Measurements from ENCODE around the gene SPTLC2. TPM values are rescaled to one million over a fixed set of nuclear protein-coding genes. Genes with fewer than 3 reads are reported as not detected.
A peak's percentile ranks its signal among the peaks of the same experiment; 100 is the strongest.

The SPTLC2 gene
- total RNA-seq, 1 experiment from 2014 or later = 10.9 TPM

- DNase-seq = no peak
- Histone ChIP-seq H3K9me3 (no peaks in the 10 kb centered on the region), H3K36me3 (no peaks in the 10 kb centered on the region), H3K4me3 (no peak overlapping the region), H3K27me3 (no peaks in the 10 kb centered on the region)
Measured at GRCh38 chr14:77507762-77508161, 108.7 kb downstream of the SPTLC2 start.

- no peak overlapping the region for H3K4me3 ChIP-seq
- no peaks in the 10 kb centered on the region; the same call in 1 of the 2 replicates for H3K27me3 ChIP-seq
- H3K36me3 ChIP-seq = no peaks in the 10 kb centered on the region
- DNase-seq = no peak
- no peaks in the 10 kb centered on the region for H3K9me3 ChIP-seq
Measured at GRCh38 chr14:77505031-77505430, 111.4 kb downstream of the SPTLC2 start.

- no peak for DNase-seq
- Histone ChIP-seq H3K27me3 (peaks cover 5% of the 10 kb centered on the region; the same call in 1 of the 2 replicates), H3K4me3 (no peak overlapping the region), H3K36me3 (no peaks in the 10 kb centered on the region), H3K9me3 (no peaks in the 10 kb centered on the region)
Measured at GRCh38 chr14:77503138-77503537, 113.3 kb downstream of the SPTLC2 start.

GRCh38 chr14:77502109-77502782 lies 114.2 kb downstream of the SPTLC2 start:
- H3K9me3 ChIP-seq = no peaks in the 10 kb centered on the region
- H3K36me3 ChIP-seq = no peaks in the 10 kb centered on the region
- H3K4me3 ChIP-seq = no peak overlapping the region
- no peak for DNase-seq
- peaks cover 5% of the 10 kb centered on the region; the same call in 1 of the 2 replicates for H3K27me3 ChIP-seq

GRCh38 chr14:77498984-77499527 lies 117.4 kb downstream of the SPTLC2 start:
- Histone ChIP-seq H3K36me3 (no peaks in the 10 kb centered on the region), H3K9me3 (no peaks in the 10 kb centered on the region), H3K4me3 (peak overlapping the region; percentile 14; the same call in 1 of the 2 replicates), H3K27me3 (peaks cover 5% of the 10 kb centered on the region; the same call in 1 of the 2 replicates)
- no peak for DNase-seq

- Histone ChIP-seq H3K27me3 (peaks cover 5% of the 10 kb centered on the region; the same call in 1 of the 2 replicates), H3K36me3 (no peaks in the 10 kb centered on the region), H3K9me3 (no peaks in the 10 kb centered on the region), H3K4me3 (peak within 1 kb of the TSS; percentile 35)
- DNase-seq = peak; percentile 25
Measured at GRCh38 chr14:77498120-77498979, 118.1 kb downstream of the SPTLC2 start, which contains the start of gene ISM2. Gene ISM2 (minus strand): TSS chr14:77498816. CDS start chr14:77498793, 23 bp downstream.

- Histone ChIP-seq H3K4me3 (no peak overlapping the region), H3K27me3 (peaks cover 5% of the 10 kb centered on the region; the same call in 1 of the 2 replicates), H3K9me3 (no peaks in the 10 kb centered on the region), H3K36me3 (no peaks in the 10 kb centered on the region)
- no peak for DNase-seq
Measured at GRCh38 chr14:77495334-77495733, 121.1 kb downstream of the SPTLC2 start.

- no peak overlapping the region for H3K4me3 ChIP-seq
- H3K36me3 ChIP-seq = no peaks in the 10 kb centered on the region
- no peaks in the 10 kb centered on the region for H3K9me3 ChIP-seq
- H3K27me3 ChIP-seq = no peaks in the 10 kb centered on the region
- DNase-seq = no peak
Measured at GRCh38 chr14:77491056-77491455, 125.4 kb downstream of the SPTLC2 start.

GRCh38 chr14:77490347-77490986 lies 126.0 kb downstream of the SPTLC2 start:
- DNase-seq = no peak
- H3K4me3 ChIP-seq = no peak overlapping the region
- H3K36me3 ChIP-seq = no peaks in the 10 kb centered on the region
- H3K27me3 ChIP-seq = no peaks in the 10 kb centered on the region
- H3K9me3 ChIP-seq = no peaks in the 10 kb centered on the region

GRCh38 chr14:77489041-77489440 lies 127.4 kb downstream of the SPTLC2 start:
- no peak for DNase-seq
- Histone ChIP-seq H3K36me3 (no peaks in the 10 kb centered on the region), H3K9me3 (no peaks in the 10 kb centered on the region), H3K27me3 (no peaks in the 10 kb centered on the region), H3K4me3 (no peak overlapping the region)

GRCh38 chr14:77488558-77488957 lies 127.9 kb downstream of the SPTLC2 start:
- Histone ChIP-seq H3K4me3 (no peak overlapping the region), H3K36me3 (no peaks in the 10 kb centered on the region), H3K9me3 (no peaks in the 10 kb centered on the region), H3K27me3 (no peaks in the 10 kb centered on the region)
- no peak for DNase-seq

GRCh38 chr14:77485901-77486678 lies 130.3 kb downstream of the SPTLC2 start:
- Histone ChIP-seq H3K9me3 (no peaks in the 10 kb centered on the region), H3K36me3 (no peaks in the 10 kb centered on the region), H3K4me3 (no peak overlapping the region), H3K27me3 (no peaks in the 10 kb centered on the region)
- no peak for DNase-seq

GRCh38 chr14:77485256-77485655 lies 131.2 kb downstream of the SPTLC2 start:
- H3K4me3 ChIP-seq = no peak overlapping the region
- DNase-seq = peak; percentile 25
- no peaks in the 10 kb centered on the region for H3K36me3 ChIP-seq
- no peaks in the 10 kb centered on the region for H3K27me3 ChIP-seq
- no peaks in the 10 kb centered on the region for H3K9me3 ChIP-seq

GRCh38 chr14:77482422-77482821 lies 134.0 kb downstream of the SPTLC2 start:
- no peaks in the 10 kb centered on the region for H3K27me3 ChIP-seq

GRCh38 chr14:77478796-77479195 lies 137.6 kb downstream of the SPTLC2 start:
- no peak overlapping the region for H3K4me3 ChIP-seq
- H3K36me3 ChIP-seq = no peaks in the 10 kb centered on the region
- H3K27me3 ChIP-seq = no peaks in the 10 kb centered on the region
- no peaks in the 10 kb centered on the region for H3K9me3 ChIP-seq
- DNase-seq = no peak

More at GRCh38 chr14:77482422-77482821, 134.0 kb downstream of the SPTLC2 start:
- DNase-seq = no peak
- H3K4me3 ChIP-seq = no peak overlapping the region
- no peaks in the 10 kb centered on the region for H3K36me3 ChIP-seq
- no peaks in the 10 kb centered on the region for H3K9me3 ChIP-seq

GRCh38 chr14:77478029-77478428 lies 138.4 kb downstream of the SPTLC2 start:
- H3K27me3 ChIP-seq = no peaks in the 10 kb centered on the region
- H3K4me3 ChIP-seq = no peak overlapping the region
- no peaks in the 10 kb centered on the region for H3K36me3 ChIP-seq
- DNase-seq = no peak
- no peaks in the 10 kb centered on the region for H3K9me3 ChIP-seq
